Endothelial cell of umbilical vein (primary cell): ENCODE data around the gene BBX. TPM values are rescaled to one million over a fixed set of nuclear protein-coding genes. Genes with fewer than 3 reads are reported as not detected.

ENCODE experiments used
- BruUV-seq: library from RNA; stranded (reverse); fragments of 400-500 nt; replicated peaks from 2 replicates; lab custom pipeline; 2021; lab: Mats Ljungman, UMichigan
- CTCF ChIA-PET: fragments of 300-600, 350-600 bp; sonication (Branson Sonifier 250); formaldehyde crosslinking; loops from one replicate; lab custom pipeline; 2021; ENCODE audit warnings: antibody characterized with exemption, inconsistent platforms; lab: Charles Lee
- POLR2A ChIA-PET: fragments of 300-600, 350-600 bp; sonication (Branson Sonifier 250); formaldehyde crosslinking; loops from one replicate; lab custom pipeline; 2021; ENCODE audit warnings: antibody characterized with exemption, inconsistent platforms; lab: Charles Lee
- DNase-seq: peaks from one replicate; pipeline ENCODE4 v3.0.0-alpha.2; 2011; ENCODE audit warnings: low read depth, low spot score
- FAIRE-seq: peaks from 2 replicates; lab custom pipeline; 2011; peaks lifted over from hg19 to GRCh38; lab: Jason Lieb, UNC
- H2AFZ ChIP-seq: 2 replicates; pipeline ENCODE4 v1.6.0; 2012; ENCODE audit warnings: low read depth, low read length, control low read depth, inconsistent platforms
- H3K27ac ChIP-seq: 2 replicates; pipeline ENCODE4 v1.5.1; 2011; ENCODE audit warnings: low read depth, mild to moderate bottlenecking, control low read depth, low read length, moderate library complexity; ENCODE audit not compliant: insufficient read depth
- H3K27me3 ChIP-seq, 2 experiments: 2 replicates each; pipeline versions ENCODE4 v1.6.0 to v1.6.1; 2011; ENCODE audit warnings: low read length in 2 of 2, mixed read lengths in 1 of 2; ENCODE audit not compliant: control insufficient read depth in 2 of 2, insufficient read depth in 2 of 2
- H3K36me3 ChIP-seq, 2 experiments: 2 replicates in 1 of 2; 3 replicates in 1 of 2; pipeline ENCODE4 v1.5.1; 2011; ENCODE audit warnings: low read length in 2 of 2, mild to moderate bottlenecking in 1 of 2, moderate library complexity in 1 of 2; ENCODE audit not compliant: control insufficient read depth in 2 of 2, insufficient read depth in 2 of 2; ENCODE audit errors: extremely low read depth in 1 of 2
- H3K4me1 ChIP-seq: 3 replicates; pipeline ENCODE4 v1.5.1; 2011; ENCODE audit warnings: mild to moderate bottlenecking, low read length; ENCODE audit not compliant: control insufficient read depth, insufficient read depth; ENCODE audit errors: extremely low read depth
- H3K4me2 ChIP-seq: 2 replicates; pipeline ENCODE4 v1.6.1; 2011; ENCODE audit warnings: low read length, control low read depth, mixed read lengths; ENCODE audit not compliant: insufficient read depth
- H3K4me3 ChIP-seq, 3 experiments: fragments of 200-600 bp in 1 of 3; sonication (generic), shearing (Covaris generic) in 1 of 3; replicated peaks in 1 of 3; 2 replicates each; pipeline ENCODE4 v1.5.1; 2011 to 2016; ENCODE audit warnings: control low read depth in 3 of 3, low read length in 3 of 3, mild to moderate bottlenecking in 2 of 3, inconsistent platforms in 1 of 3, low read depth in 1 of 3, moderate library complexity in 1 of 3; ENCODE audit not compliant: insufficient read depth in 1 of 3
- H3K79me2 ChIP-seq: 2 replicates; pipeline ENCODE4 v1.6.0; 2012; ENCODE audit warnings: low read length, inconsistent platforms; ENCODE audit not compliant: control insufficient read depth, insufficient read depth
- H3K9ac ChIP-seq: replicated peaks from 2 replicates; pipeline ENCODE3; 2011; ENCODE audit warnings: low read length, control low read depth; ENCODE audit not compliant: insufficient read depth; ENCODE audit errors: extremely low read depth
- H3K9me1 ChIP-seq: replicated peaks from 3 replicates; pipeline ENCODE4 v1.6.0; 2011; ENCODE audit warnings: mild to moderate bottlenecking, low read length; ENCODE audit not compliant: control insufficient read depth, insufficient read depth; ENCODE audit errors: extremely low read depth
- H3K9me3 ChIP-seq: replicated peaks from 2 replicates; pipeline ENCODE4 v1.5.1; 2012; ENCODE audit warnings: low read length, inconsistent platforms; ENCODE audit not compliant: control insufficient read depth, insufficient read depth
- H4K20me1 ChIP-seq: replicated peaks from 2 replicates; pipeline ENCODE3; 2011; ENCODE audit warnings: mild to moderate bottlenecking, low read length; ENCODE audit not compliant: control insufficient read depth, insufficient read depth; ENCODE audit errors: extremely low read depth
- EZH2 ChIP-seq: IDR thresholded peaks from 2 replicates; pipeline ENCODE4 v1.6.1; 2012; ENCODE audit warnings: borderline replicate concordance, low read depth, mild to moderate bottlenecking, moderate library complexity, low read length, inconsistent platforms; ENCODE audit not compliant: severe bottlenecking
- FOS ChIP-seq: IDR thresholded peaks from 2 replicates; pipeline ENCODE4 v1.6.1; 2011; ENCODE audit warnings: mild to moderate bottlenecking, low read length, moderate library complexity, borderline replicate concordance; ENCODE audit not compliant: insufficient read depth
- GATA2 ChIP-seq: IDR thresholded peaks from 2 replicates; pipeline ENCODE4 v1.7.0; 2011; ENCODE audit warnings: low read depth, mild to moderate bottlenecking, moderate library complexity, mixed read lengths, low read length; ENCODE audit not compliant: insufficient read length, insufficient read depth
- JUN ChIP-seq: IDR thresholded peaks from 2 replicates; pipeline ENCODE4 v1.6.1; 2011; ENCODE audit warnings: borderline replicate concordance, low read depth; ENCODE audit not compliant: insufficient read length, insufficient read depth
- MYC ChIP-seq: IDR thresholded peaks from one replicate; pipeline ENCODE4 v1.6.1; 2011; ENCODE audit warnings: mild to moderate bottlenecking, low read depth, low read length
- POLR2A ChIP-seq: IDR thresholded peaks from 2 replicates; pipeline ENCODE4 v1.6.1; 2012; ENCODE audit warnings: low read depth, mild to moderate bottlenecking, control low read depth, low read length
- POLR2AphosphoS5 ChIP-seq: IDR thresholded peaks from 2 replicates; pipeline ENCODE4 v1.6.1; 2012; ENCODE audit warnings: low read depth, mild to moderate bottlenecking, control low read depth, low read length, moderate library complexity; ENCODE audit not compliant: insufficient read depth
- dilution Hi-C: fragments of 300-500 bp; cut with MboI; formaldehyde crosslinking; loops from one replicate; pipeline ENCODE4 v1.15.0; 2019; ENCODE audit warnings: low sequenced_read_pairs; ENCODE audit not compliant: extremely low pct_ligation_motif_present
- intact Hi-C: fragments of 100-400 bp; cut with micrococcal nuclease; formaldehyde crosslinking; loops from one replicate; pipeline ENCODE4 v1.10.0; 2022
- polyA plus RNA-seq, 4 experiments: library from polyadenylated mRNA; depleted of rRNA in 3 of 4; stranded (reverse) in 3 of 4; unstranded in 1 of 4; fragments of >200 nt; gene quantifications; 2 replicates each; pipeline versions ENCODE4 v1.2.1 to v1.2.3, GENCODE V29; 2011 to 2012; ENCODE audit warnings: missing spikeins in 1 of 4
- total RNA-seq: library from RNA; stranded (reverse); gene quantifications from 2 replicates; pipeline ENCODE4 v1.2.3, GENCODE V29; 2021
- TF ChIP-seq, protein P1 (sequence below): IDR thresholded peaks from 2 replicates; pipeline ENCODE4 v1.6.1; 2011; ENCODE audit not compliant: insufficient read depth, insufficient read length
- TF ChIP-seq, protein P2 (sequence below), 2 donors: IDR thresholded peaks; 1 replicate in 1 of 2; 2 replicates in 1 of 2; pipeline ENCODE4 v1.5.1; 2011; ENCODE audit warnings: low read length in 2 of 2, mild to moderate bottlenecking in 2 of 2, moderate library complexity in 2 of 2, control low read depth in 1 of 2, inconsistent platforms in 1 of 2, low read depth in 1 of 2; ENCODE audit not compliant: insufficient read depth in 1 of 2; ENCODE audit errors: extremely low read depth in 1 of 2

The BBX gene
- total and polyA plus RNA-seq, 2 donors (not counting 3 experiments of a cell fraction or from before 2014, with no cell fraction given), result 21.4 to 43.4 TPM

DNA sequence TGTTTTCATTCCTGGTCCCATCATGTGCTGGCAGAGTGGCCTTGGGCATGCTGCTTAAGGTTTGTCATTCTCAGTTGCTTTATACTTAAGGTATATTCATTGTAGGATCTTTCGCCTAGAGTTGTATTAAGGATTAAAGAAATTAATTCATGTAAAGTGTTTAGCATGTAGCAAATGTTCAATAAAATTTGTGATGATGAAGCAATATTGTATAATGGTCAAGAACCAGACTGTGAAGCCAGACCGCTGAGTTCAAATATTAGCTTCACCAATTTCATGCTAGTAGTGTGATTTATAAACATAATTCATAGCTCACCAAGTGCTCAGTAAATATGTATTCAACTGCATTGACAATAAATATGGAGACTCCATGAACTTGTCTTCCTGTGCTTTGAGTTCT lies 178.5 kb downstream of the BBX start:
- no peaks in the 10 kb centered on the region for H3K27me3 ChIP-seq
- no peak for TF ChIP-seq MYC
- TF ChIP-seq, protein P1, sequence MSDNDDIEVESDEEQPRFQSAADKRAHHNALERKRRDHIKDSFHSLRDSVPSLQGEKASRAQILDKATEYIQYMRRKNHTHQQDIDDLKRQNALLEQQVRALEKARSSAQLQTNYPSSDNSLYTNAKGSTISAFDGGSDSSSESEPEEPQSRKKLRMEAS, result no peak
- no peak for TF ChIP-seq JUN
- TF ChIP-seq GATA2, result no peak
- TF ChIP-seq POLR2AphosphoS5, result no peak
- TF ChIP-seq, protein P2, sequence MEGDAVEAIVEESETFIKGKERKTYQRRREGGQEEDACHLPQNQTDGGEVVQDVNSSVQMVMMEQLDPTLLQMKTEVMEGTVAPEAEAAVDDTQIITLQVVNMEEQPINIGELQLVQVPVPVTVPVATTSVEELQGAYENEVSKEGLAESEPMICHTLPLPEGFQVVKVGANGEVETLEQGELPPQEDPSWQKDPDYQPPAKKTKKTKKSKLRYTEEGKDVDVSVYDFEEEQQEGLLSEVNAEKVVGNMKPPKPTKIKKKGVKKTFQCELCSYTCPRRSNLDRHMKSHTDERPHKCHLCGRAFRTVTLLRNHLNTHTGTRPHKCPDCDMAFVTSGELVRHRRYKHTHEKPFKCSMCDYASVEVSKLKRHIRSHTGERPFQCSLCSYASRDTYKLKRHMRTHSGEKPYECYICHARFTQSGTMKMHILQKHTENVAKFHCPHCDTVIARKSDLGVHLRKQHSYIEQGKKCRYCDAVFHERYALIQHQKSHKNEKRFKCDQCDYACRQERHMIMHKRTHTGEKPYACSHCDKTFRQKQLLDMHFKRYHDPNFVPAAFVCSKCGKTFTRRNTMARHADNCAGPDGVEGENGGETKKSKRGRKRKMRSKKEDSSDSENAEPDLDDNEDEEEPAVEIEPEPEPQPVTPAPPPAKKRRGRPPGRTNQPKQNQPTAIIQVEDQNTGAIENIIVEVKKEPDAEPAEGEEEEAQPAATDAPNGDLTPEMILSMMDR (IDR thresholded peaks at IDR 0.05; ENCODE audit: extremely low read depth in 1 of 2, insufficient read depth in 1 of 2, low read depth in 1 of 2, low read length in 2 of 2), result no peak
- TF ChIP-seq EZH2, result no peak
- TF ChIP-seq POLR2A, result no peak
- TF ChIP-seq FOS, result no peak
- no peaks in the 10 kb centered on the region for H4K20me1 ChIP-seq
- CTCF ChIA-PET, result interaction anchor here (1.3 to 4.5 kb wide), 3 partner anchors 11 to 40 kb away, joined by 3 to 25 read pairs (median 13); no protein-coding TSS in a partner anchor
- H3K9me3 ChIP-seq, result no peaks in the 10 kb centered on the region
- dilution Hi-C loops (no loop called here), intact Hi-C loops (no loop called here)
- no peaks in the 10 kb centered on the region for H3K4me1 ChIP-seq
- H3K27ac ChIP-seq, result no peak overlapping the region
- POLR2A ChIA-PET, result no interaction called here
- FAIRE-seq (no peak), DNase-seq (no peak)
- no TSS peak for BruUV-seq
- no peaks in the 10 kb centered on the region for H3K9me1 ChIP-seq
- no peak overlapping the region for H3K9ac ChIP-seq
- H2AFZ ChIP-seq, result no peak overlapping the region
- no peak overlapping the region for H3K4me3 ChIP-seq
- no peaks in the 10 kb centered on the region for H3K36me3 ChIP-seq
- H3K4me2 ChIP-seq, result no peak overlapping the region
- H3K79me2 ChIP-seq, result no peaks in the 10 kb centered on the region
